ENCODE results near the gene PPBP.

PPBP gene

DNA sequence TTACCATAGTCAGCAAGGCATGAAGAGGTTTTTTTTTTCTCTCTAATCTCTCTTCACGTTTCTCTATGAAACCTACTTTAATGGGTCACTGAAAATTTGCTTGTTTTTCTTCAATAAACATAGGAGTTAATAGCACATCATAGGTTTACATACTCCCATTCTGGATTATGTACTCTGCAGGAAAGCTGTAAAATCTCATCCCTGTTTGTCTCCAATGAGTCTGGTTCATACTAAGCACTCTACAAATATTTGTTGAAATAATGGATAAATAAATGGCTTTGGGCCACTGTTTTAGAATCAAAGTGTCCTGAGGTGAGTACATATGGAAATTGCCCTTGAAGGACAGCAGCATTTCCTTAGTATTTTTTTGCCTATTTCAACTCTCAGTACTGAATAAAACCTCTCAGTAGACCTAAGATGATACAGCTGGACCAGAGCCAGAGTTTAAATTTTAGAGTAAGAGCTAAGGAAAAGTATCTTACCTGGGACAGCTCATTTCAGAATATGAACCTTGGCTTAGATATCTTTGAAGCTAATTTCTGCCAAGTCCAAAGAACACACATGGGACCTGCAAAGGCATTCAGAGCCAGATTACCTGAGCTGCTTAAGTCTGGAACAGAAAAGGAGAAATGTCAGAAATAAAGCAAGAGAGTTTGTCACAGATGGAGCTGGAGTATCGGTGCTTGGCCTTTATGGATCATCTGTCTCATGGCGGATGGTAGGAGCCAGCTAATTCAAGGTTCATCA lies 40.6 kb downstream of the PPBP start:
- no peak for FAIRE-seq

DNA sequence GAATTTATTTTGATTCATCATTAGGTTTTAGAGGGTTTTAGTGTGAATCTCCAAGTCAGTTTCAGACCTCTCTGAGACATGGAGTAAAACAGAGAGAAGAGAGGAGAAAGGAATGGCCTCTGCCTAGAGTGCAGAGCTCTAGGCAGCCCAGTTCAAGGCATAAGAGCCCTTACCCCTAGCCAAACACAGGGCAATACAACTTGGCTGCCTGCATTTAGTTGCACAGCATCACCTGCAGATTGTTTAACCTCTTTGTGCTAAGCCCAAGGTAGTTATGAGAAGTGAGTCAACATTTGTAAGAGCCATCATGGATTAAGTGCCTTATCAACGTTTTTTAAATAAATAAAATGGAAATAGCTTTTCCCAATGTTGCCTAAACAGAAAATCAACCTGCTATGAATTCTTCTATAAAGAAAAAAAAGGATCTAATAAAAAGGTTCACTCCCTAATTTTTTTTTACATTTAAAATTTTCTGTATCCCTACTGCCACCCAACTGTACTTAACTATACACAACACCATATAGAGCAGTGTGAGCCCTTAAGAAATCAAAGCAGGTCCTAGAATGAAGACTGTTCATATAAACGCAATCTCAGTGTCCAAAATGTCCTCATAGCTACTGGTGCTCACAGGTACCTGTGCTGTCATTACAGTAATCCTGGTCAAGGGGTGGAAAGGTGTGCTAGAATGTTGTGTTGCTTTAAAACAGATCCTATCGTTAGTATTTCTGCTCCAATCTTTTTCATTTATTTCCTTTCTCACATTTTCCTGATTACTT lies 42.1 kb downstream of the PPBP start:
- FAIRE-seq, result no peak

DNA sequence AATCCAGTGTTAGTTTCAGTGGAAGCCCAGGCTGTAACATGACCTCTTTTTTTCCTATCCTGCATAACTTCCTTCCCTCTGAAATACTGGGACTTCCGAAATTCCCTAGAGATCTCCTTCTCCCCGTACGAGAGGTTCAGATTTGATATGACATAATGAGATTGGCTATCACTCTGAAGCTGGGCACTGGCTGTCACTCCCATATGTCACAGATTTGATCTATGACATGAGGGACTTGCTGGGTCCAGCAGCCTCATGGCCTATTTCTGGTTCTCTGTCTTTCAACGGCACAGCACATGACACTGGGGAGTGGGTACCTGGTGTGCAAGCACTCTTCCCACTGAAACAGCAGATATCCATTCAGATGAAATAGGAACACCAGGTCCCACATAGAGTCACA lies 42.9 kb downstream of the PPBP start:
- FAIRE-seq, result no peak

DNA sequence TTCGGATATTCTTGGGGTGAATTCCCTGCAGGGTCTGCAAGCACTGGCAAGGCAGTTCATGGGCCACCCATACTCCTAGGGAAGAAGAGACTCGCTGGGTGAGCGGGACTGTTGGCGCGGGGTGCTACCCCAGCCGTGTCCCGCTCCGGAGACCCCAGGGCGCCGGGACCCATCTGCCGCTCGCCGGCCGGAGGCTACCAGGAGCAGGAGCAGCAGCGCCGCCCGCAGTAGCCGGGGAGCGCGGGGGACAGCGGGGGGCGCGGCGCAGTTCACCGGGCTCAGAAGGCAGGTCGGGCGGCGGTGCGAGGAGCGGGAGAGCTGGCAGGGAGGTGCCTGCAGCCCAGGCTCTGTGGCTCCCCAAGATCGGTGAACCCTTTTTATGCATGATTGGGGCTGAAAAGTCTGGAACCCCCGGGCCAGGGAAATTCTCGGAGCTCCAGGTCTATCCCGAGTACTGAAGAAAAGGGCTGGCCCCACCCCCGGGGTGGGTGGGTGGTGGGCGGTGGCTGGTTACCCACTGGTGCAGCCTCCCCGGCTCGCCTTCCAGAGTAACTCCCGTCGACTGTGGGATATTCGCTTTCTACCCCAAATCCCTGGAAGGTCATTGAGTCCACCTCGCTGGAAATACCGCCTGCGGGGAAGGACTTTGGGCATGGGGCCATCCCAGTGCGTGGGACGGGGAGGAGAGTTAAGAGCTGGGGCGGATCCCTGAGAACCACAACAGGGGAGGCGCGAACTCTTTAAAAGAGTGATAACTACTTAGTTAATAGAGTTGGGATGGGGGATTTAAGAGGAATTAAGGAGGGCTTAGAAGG lies 43.7 kb downstream of the PPBP start:
- FAIRE-seq, result no peak

DNA sequence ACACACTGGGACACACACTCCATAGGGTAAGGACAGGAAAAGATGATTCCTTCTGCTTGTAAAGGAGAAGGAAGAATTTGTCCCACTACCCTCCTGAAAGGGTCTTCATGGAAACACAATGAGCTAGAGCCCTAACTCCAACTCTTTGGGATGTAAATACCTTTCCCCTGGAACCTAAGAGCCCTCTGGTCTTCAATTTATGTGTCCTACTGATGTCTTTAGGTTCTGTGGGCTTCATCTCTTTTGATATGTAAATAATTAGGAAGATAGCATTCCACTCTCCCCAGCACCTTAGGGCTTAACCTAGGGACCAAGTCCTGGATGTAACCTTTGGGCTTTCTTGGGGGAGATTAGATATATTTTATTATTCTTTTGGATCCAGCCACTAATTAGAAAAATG lies 44.4 kb downstream of the PPBP start:
- no peak for FAIRE-seq

DNA sequence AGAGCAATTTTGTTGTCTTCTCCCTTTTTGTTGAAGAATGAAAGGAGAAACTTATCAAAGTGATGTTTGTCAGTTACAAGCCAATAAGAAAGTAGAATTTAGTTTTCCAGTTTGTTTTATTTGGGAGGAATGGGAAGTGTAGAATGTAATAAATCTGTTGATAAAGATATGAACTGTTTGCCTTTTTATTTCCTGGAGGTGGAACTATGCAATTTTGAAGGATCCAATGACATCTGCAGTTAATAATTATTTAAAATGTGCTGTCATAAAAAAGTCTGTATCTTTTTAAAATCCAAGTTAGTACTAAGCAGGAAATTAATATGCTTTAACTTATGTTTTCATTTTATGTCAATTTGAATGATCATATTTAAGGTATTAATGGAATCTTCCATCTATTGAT lies 51.0 kb downstream of the PPBP start:
- FAIRE-seq, result no peak
